HG03342 (cell line): Measurements from ENCODE around the gene MACO1.
"Not testable (repeated sequence)": the region's sequence is repeated elsewhere in the genome, so short reads cannot be mapped to it uniquely, and the experiment has no call there.

ENCODE experiments used
- ATAC-seq: cut with Tn5 transposase; IDR thresholded peaks from one replicate; pipeline ENCODE4 v1.9.1; 2021; ENCODE audit warnings: mild to moderate bottlenecking, moderate library complexity; ENCODE audit not compliant: unreplicated experiment

Gene MACO1

GRCh38 chr1:25485536-25486411 lies 55.1 kb downstream of the MACO1 start:
- ATAC-seq, result no peak

DNA sequence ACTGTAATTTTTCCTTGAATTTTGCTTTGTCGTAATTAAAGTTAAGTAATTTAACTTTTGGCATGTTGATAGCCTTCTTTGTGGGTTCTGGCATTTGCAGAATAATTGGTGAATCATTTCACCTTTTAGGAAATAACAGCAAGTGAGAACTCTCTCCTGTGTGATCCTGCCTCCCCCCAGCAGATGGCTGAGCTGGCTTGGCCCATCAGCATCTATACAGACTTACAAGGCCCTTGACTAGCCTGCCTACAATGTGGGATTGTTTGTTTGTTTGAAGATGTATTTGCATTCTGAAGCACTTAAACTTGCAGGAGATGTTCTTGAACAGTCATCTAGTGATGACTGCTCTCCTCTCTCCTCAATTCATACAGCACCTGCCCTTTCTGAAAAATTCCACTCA lies 55.9 kb downstream of the MACO1 start:
- no peak for ATAC-seq

- no peak for ATAC-seq
Observed at GRCh38 chr1:25487628-25488027, 56.9 kb downstream of the MACO1 start.

GRCh38 chr1:25492323-25492722 lies 61.6 kb downstream of the MACO1 start:
- no peak for ATAC-seq

- ATAC-seq, result no peak
Observed at GRCh38 chr1:25494952-25495351, 64.3 kb downstream of the MACO1 start.

DNA sequence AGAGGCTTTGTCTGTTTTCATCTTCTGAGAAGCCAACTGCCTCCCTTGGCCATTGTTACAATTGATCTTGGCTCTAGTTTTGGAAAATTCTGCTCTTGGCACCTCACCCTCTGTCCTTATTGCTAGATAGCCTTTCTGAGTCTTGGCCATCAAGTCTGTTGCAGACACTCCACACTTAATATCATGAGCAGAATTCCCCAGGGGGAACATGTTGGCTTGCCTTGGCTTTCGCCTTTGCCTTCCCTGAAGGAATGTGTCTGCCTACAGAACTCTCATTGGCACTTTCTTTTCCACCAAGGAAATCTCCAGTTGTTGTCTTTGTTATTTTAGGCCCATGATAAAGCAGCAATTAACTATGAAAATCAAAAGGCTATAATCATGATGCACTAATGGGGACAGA lies 70.0 kb downstream of the MACO1 start:
- no peak for ATAC-seq

- ATAC-seq, result no peak
Observed at GRCh38 chr1:25501235-25502058, 70.8 kb downstream of the MACO1 start.

DNA sequence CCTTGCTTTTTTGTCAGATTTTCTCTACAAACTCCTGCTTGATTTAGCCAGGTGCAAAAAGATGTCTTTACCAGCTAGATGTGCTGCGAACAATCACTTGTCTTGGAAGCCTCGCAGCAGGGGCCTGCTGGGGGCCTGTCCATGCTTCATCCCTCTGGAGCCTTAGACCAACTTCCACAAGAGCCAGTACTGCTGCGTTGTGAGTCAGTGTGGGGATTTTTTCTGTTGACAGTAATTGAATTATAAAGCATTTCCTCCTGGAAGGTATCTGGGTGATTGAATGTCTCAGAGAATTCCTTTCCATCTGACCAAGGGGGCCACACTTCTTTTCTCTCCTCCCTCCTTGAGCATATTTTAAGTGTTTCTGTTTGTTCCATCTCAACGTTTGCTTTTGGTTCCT lies 72.3 kb downstream of the MACO1 start:
- no peak for ATAC-seq

GRCh38 chr1:25503551-25504426 lies 73.1 kb downstream of the MACO1 start:
- ATAC-seq, result no peak

- ATAC-seq, result no peak
Observed at GRCh38 chr1:25504706-25505595, 74.3 kb downstream of the MACO1 start.

GRCh38 chr1:25505656-25506385 lies 75.1 kb downstream of the MACO1 start:
- ATAC-seq, result no peak

DNA sequence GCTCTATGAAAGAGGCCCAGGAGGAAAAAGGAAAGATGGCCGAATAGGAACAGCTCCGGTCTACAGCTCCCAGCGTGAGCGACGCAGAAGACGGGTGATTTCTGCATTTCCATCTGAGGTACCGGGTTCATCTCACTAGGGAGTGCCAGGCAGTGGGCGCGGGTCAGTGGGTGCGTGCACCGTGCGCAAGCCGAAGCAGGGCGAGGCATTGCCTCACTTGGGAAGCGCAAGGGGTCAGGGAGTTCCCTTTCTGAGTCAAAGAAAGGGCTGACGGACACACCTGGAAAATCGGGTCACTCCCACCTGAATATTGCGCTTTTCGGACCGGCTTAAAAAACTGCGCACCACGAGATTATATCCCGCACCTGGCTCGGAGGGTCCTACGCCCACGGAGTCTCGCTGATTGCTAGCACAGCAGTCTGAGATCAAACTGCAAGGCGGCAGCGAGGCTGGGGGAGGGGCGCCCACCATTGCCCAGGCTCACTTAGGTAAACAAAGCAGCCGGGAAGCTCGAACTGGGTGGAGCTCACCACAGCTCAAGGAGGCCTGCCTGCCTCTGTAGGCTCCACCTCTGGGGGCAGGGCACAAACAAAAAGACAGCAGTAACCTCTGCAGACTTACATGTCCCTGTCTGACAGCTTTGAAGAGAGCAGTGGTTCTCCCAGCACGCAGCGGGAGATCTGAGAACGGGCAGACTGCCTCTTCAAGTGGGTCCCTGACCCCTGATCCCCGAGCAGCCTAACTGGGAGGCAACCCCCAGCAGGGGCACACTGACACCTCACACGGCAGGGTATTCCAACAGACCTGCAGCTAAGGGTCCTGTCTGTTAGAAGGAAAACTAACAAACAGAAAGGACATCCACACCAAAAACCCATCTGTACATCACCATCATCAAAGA lies 76.1 kb downstream of the MACO1 start:
- ATAC-seq, result not testable (repeated sequence)

DNA sequence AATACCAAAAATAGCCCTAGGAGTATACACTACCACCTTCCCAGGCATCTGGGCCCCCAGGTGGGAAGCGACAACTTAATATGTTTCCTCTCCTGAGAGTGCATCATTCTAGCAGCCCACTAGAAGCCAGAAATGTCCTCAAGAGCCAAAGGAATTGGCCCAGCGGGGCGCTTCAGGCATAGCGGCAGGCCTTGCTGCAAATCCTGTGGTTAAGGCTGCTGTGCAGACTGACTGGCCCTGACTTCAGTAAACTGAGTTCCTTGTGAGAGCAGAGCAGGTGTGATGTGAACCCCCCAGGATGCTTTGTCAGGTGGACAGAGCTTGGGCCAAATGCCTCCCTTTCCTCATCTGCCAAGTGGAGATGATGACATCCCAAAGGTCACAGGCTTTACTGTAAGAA lies 83.0 kb downstream of the MACO1 start:
- no peak for ATAC-seq

GRCh38 chr1:25515033-25515432 lies 84.3 kb downstream of the MACO1 start:
- ATAC-seq, result no peak

DNA sequence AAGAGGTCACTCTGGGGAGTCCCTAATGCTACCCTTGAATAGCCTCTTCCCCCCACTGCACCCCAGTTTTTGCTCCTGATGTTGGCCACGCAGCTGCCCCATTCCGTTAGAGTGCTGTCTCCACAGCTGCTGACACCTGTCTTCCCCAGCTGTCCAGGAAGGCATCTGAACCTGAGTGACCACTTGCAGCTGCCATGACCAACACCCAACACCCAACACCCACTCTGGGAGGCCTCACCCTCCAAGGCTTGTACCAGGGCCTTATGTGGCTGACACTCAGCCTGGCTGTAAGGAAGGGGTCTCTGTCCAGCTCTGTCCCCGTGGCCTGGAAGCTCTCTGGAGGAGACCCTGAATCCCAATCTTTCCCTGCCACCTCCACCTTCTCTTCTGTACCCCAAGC lies 86.0 kb downstream of the MACO1 start:
- no peak for ATAC-seq

DNA sequence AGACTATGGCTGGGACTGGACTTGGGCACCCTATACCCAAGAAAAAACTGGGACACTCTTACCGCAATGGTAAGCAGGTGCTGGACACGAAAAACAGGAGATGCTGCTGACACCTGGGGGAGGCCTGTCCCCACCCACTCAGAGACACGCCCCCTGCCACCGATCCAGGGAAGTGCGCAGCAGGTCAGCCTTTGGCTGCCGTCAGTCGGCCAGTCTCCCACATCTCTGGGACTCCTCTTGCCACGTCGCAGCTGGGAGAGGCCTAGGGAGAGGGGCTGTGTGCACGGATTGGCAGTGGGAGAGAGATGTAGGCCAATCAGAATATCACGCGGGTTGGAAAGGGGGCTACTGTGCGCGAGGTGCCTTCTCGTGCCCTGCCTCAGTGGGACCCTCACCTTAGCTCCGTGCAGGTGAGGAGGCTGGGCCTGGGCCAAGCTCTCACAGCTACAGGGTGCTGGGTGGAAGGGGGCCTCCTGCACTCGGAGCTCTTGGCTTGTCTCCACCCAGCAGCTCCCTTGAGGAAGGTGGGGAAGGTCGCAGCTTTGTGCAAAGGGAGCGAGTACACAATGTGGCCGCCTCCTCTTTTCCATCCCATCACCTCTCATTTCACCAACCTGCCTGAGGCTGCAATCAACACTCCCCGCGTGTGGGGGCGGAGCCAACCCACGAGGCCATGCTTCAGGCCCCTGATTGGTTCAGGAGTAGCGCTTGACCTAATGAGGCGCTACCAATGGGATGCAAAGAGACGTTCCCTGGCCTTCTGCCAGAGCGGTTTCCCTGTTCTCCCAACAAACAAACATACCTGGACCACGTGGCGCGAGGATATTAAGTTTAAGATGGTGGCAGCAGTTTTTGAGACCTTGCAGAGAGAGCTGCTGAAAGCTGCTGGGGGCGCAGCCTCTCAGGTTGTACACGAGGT lies 87.0 kb downstream of the MACO1 start:
- no peak for ATAC-seq

DNA sequence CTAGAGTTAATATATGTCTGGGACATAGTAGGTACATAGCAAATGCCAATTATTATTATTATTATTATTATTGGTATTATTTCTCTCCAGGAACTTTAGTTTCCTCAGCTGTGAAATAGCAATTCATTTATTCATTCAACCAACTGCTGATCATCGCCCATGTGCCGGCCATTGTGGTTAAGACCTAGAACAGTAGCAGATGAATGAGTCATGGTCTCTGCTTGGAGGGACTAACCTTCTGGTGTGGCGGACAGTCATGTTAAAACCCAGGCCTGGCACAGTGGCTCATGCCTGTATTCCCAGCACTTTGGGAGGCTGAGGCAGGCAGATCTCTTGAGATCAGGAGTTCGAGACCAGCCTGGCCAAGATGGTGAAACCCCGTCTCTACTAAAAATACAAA lies 88.9 kb downstream of the MACO1 start:
- no peak for ATAC-seq
